SK-N-SH treated with all-trans-retinoic acid at 6 μM for 48 hours (cell line): ENCODE measurements around the gene DMD.

Source experiments
- ATAC-seq: fragments of 200-7000 bp; cut with Tn5 transposase; 3 replicates; pipeline ENCODE4 v1.9.1; 2020; ENCODE audit warnings: mild to moderate bottlenecking, moderate library complexity
- ARNTL ChIP-seq: fragments of 450-650 bp; formaldehyde crosslinking; IDR thresholded peaks from 2 replicates; pipeline ENCODE4 v1.5.0; 2020; ENCODE audit warnings: low read depth, mild to moderate bottlenecking, moderate library complexity, borderline replicate concordance
- CSDC2 ChIP-seq: fragments of 250-450 bp; sonication (Bioruptor Pico); IDR thresholded peaks from 2 replicates; pipeline ENCODE4 v1.5.0; 2020; ENCODE audit warnings: mild to moderate bottlenecking, moderate library complexity
- ESRRG ChIP-seq: fragments of 250-450 bp; sonication (Bioruptor Pico); IDR thresholded peaks from 2 replicates; pipeline ENCODE4 v1.6.1; 2021; ENCODE audit warnings: mild to moderate bottlenecking
- GLIS3 ChIP-seq: fragments of 250-450 bp; sonication (Bioruptor Pico); IDR thresholded peaks from 2 replicates; pipeline ENCODE4 v1.5.0; 2020; ENCODE audit warnings: mild to moderate bottlenecking, moderate library complexity
- RARB ChIP-seq: fragments of 250-450 bp; sonication (Bioruptor Pico); IDR thresholded peaks from 2 replicates; pipeline ENCODE4 v1.8.0; 2021; ENCODE audit warnings: mild to moderate bottlenecking, moderate library complexity
- TCF4 ChIP-seq: fragments of 250-450 bp; sonication (Bioruptor Pico); IDR thresholded peaks from 2 replicates; pipeline ENCODE4 v1.8.0; 2021; ENCODE audit warnings: mild to moderate bottlenecking, moderate library complexity, borderline replicate concordance
- TOX ChIP-seq: fragments of 250-450 bp; sonication (Bioruptor Pico); IDR thresholded peaks from 2 replicates; pipeline ENCODE4 v1.8.0; 2021; ENCODE audit warnings: mild to moderate bottlenecking, moderate library complexity, borderline replicate concordance
- ZC3H10 ChIP-seq: fragments of 250-450 bp; sonication (Bioruptor Pico); IDR thresholded peaks from 2 replicates; pipeline ENCODE4 v1.5.1; 2021; ENCODE audit warnings: mild to moderate bottlenecking, moderate library complexity
- ZFP30 ChIP-seq: fragments of 450-650 bp; formaldehyde crosslinking; IDR thresholded peaks from 2 replicates; pipeline ENCODE4 v1.5.0; 2022; ENCODE audit warnings: mild to moderate bottlenecking, moderate library complexity
- ZNF565 ChIP-seq: fragments of 450-650 bp; formaldehyde crosslinking; conservative IDR thresholded peaks from 2 replicates; pipeline ENCODE4 v1.5.0; 2020; ENCODE audit warnings: low read depth, mild to moderate bottlenecking, moderate library complexity
- ZNF70 ChIP-seq: fragments of 450-650 bp; formaldehyde crosslinking; IDR thresholded peaks from 2 replicates; pipeline ENCODE4 v1.5.0; 2020; ENCODE audit warnings: mild to moderate bottlenecking, moderate library complexity
- ZNF8 ChIP-seq: fragments of 450-650 bp; formaldehyde crosslinking; IDR thresholded peaks from 2 replicates; pipeline ENCODE4 v1.5.0; 2020; ENCODE audit warnings: mild to moderate bottlenecking, moderate library complexity
- TF ChIP-seq, protein P1 (sequence below): fragments of 250-450 bp; sonication (Bioruptor Pico); IDR thresholded peaks from 2 replicates; pipeline ENCODE4 v1.5.1; 2021; ENCODE audit warnings: mild to moderate bottlenecking, moderate library complexity
- TF ChIP-seq, protein P2 (sequence below): fragments of 250-450 bp; sonication (Bioruptor Pico); IDR thresholded peaks from 2 replicates; pipeline ENCODE4 v1.8.0; 2021; ENCODE audit warnings: low read depth, mild to moderate bottlenecking, moderate library complexity, borderline replicate concordance
- TF ChIP-seq, protein P3 (sequence below): fragments of 250-450 bp; sonication (Bioruptor Pico); IDR thresholded peaks from 2 replicates; pipeline ENCODE4 v1.8.0; 2020; ENCODE audit warnings: mild to moderate bottlenecking, moderate library complexity, borderline replicate concordance
- TF ChIP-seq, protein P4 (sequence below): fragments of 250-450 bp; sonication (Bioruptor Pico); IDR thresholded peaks from 2 replicates; pipeline ENCODE4 v1.5.0; 2020; ENCODE audit warnings: mild to moderate bottlenecking, moderate library complexity
- TF ChIP-seq, protein P5 (sequence below): fragments of 250-450 bp; sonication (Bioruptor Pico); IDR thresholded peaks from 2 replicates; pipeline ENCODE4 v1.5.1; 2020; ENCODE audit warnings: low read depth, mild to moderate bottlenecking, moderate library complexity

Gene DMD

DNA sequence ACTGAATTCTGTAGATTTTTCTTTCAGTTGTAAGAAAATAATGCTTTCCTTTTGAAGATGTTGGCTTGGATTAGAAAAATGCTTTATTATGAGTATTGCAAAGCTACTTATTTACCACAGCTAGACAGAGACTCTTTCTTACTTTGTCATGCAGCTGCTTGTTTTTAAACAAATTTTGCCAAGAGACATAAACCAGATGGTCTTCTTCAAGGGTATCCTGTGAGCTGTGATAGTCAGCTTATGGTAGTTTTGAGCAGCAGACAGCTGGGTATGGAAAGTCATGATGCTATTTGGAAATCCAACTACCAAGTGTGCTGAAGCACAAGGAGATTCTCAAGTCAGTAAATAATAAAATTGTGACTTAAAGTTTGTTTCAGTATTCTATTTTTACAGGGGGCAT is 941.5 kb downstream of the DMD start:
- TF ChIP-seq CSDC2 (CRISPR knock-in tag) (no peak), ZFP30 (CRISPR knock-in tag) (no peak)
- TF ChIP-seq, protein P1, sequence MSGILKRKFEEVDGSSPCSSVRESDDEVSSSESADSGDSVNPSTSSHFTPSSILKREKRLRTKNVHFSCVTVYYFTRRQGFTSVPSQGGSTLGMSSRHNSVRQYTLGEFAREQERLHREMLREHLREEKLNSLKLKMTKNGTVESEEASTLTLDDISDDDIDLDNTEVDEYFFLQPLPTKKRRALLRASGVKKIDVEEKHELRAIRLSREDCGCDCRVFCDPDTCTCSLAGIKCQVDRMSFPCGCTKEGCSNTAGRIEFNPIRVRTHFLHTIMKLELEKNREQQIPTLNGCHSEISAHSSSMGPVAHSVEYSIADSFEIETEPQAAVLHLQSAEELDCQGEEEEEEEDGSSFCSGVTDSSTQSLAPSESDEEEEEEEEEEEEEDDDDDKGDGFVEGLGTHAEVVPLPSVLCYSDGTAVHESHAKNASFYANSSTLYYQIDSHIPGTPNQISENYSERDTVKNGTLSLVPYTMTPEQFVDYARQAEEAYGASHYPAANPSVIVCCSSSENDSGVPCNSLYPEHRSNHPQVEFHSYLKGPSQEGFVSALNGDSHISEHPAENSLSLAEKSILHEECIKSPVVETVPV (CRISPR knock-in tag), result no peak
- TF ChIP-seq, protein P2, sequence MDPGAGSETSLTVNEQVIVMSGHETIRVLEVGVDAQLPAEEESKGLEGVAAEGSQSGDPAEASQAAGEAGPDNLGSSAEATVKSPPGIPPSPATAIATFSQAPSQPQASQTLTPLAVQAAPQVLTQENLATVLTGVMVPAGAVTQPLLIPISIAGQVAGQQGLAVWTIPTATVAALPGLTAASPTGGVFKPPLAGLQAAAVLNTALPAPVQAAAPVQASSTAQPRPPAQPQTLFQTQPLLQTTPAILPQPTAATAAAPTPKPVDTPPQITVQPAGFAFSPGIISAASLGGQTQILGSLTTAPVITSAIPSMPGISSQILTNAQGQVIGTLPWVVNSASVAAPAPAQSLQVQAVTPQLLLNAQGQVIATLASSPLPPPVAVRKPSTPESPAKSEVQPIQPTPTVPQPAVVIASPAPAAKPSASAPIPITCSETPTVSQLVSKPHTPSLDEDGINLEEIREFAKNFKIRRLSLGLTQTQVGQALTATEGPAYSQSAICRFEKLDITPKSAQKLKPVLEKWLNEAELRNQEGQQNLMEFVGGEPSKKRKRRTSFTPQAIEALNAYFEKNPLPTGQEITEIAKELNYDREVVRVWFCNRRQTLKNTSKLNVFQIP (CRISPR knock-in tag), result no peak
- TF ChIP-seq, all 23 proteins: peak for 0
- ATAC-seq, result no peak

DNA sequence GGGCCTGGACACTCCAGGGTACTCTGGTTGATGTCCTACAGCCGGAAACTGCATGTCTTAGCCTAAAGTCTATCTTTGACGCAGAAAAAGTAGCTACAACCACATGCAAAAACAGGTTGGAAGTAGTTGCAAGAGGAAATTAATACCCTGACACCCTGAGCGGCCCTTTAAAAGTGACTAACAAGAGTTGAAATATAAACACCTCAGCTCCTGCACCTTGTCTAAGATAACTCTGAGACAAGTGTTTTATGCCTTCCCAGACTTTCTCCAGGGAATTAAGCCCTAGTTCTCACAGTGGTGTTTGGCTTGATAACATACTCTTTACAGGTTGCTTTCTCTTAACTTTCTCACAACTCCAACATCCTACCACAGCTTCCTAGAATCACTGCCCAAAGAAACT is 943.1 kb downstream of the DMD start:
- no peak for ATAC-seq
- no peak for TF ChIP-seq ZC3H10 (CRISPR knock-in tag)
- TF ChIP-seq ZNF70 (CRISPR knock-in tag), result no peak
- TF ChIP-seq, protein P3, sequence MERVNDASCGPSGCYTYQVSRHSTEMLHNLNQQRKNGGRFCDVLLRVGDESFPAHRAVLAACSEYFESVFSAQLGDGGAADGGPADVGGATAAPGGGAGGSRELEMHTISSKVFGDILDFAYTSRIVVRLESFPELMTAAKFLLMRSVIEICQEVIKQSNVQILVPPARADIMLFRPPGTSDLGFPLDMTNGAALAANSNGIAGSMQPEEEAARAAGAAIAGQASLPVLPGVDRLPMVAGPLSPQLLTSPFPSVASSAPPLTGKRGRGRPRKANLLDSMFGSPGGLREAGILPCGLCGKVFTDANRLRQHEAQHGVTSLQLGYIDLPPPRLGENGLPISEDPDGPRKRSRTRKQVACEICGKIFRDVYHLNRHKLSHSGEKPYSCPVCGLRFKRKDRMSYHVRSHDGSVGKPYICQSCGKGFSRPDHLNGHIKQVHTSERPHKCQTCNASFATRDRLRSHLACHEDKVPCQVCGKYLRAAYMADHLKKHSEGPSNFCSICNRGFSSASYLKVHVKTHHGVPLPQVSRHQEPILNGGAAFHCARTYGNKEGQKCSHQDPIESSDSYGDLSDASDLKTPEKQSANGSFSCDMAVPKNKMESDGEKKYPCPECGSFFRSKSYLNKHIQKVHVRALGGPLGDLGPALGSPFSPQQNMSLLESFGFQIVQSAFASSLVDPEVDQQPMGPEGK, result no peak
- no peak for TF ChIP-seq CSDC2 (CRISPR knock-in tag)
- no peak for TF ChIP-seq TOX (CRISPR knock-in tag)
- TF ChIP-seq ARNTL (CRISPR knock-in tag), result no peak
- TF ChIP-seq, protein P4, sequence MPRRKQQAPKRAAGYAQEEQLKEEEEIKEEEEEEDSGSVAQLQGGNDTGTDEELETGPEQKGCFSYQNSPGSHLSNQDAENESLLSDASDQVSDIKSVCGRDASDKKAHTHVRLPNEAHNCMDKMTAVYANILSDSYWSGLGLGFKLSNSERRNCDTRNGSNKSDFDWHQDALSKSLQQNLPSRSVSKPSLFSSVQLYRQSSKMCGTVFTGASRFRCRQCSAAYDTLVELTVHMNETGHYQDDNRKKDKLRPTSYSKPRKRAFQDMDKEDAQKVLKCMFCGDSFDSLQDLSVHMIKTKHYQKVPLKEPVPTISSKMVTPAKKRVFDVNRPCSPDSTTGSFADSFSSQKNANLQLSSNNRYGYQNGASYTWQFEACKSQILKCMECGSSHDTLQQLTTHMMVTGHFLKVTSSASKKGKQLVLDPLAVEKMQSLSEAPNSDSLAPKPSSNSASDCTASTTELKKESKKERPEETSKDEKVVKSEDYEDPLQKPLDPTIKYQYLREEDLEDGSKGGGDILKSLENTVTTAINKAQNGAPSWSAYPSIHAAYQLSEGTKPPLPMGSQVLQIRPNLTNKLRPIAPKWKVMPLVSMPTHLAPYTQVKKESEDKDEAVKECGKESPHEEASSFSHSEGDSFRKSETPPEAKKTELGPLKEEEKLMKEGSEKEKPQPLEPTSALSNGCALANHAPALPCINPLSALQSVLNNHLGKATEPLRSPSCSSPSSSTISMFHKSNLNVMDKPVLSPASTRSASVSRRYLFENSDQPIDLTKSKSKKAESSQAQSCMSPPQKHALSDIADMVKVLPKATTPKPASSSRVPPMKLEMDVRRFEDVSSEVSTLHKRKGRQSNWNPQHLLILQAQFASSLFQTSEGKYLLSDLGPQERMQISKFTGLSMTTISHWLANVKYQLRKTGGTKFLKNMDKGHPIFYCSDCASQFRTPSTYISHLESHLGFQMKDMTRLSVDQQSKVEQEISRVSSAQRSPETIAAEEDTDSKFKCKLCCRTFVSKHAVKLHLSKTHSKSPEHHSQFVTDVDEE (CRISPR knock-in tag), result no peak
- TF ChIP-seq, all 23 proteins: peak for 0

DNA sequence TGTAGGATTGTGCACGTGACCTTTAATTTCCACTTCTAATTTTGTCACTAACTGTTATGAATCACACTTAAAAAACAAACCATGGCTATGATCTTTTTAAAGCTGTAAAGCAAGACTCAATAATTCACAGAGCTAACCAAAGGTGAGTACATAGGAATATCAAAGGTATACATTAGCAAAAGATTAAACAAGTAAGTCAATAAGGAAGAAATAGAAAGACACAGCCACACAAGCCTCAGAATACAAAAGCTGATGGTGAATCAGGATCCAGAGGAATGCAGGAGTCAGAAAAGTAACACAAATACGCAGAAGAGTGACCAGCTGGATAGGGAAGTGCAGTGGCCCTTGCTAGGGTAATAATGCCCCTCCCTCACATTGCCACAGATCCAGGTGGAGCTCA is 943.6 kb downstream of the DMD start:
- ATAC-seq, result no peak
- no peak for TF ChIP-seq ZC3H10 (CRISPR knock-in tag)

DNA sequence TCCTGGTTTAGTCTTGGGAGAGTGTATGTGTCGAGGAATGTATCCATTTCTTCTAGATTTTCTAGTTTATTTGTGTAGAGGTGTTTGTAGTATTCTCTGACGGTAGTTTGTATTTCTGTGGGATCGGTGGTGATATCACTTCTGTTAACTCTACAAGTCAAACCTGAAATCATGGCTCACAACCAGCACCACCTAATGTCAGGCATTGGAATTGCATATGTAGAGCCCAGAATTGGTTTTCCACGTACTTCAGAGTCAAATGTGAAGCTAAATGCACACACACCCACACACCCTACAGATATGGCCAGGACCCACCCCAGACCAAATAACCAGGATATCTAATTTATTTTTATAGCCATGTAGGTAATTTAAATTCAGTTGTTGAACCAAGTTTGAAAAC is 964.7 kb downstream of the DMD start:
- ATAC-seq, result peak; percentile 52; the same call in 1 of the 3 replicates

DNA sequence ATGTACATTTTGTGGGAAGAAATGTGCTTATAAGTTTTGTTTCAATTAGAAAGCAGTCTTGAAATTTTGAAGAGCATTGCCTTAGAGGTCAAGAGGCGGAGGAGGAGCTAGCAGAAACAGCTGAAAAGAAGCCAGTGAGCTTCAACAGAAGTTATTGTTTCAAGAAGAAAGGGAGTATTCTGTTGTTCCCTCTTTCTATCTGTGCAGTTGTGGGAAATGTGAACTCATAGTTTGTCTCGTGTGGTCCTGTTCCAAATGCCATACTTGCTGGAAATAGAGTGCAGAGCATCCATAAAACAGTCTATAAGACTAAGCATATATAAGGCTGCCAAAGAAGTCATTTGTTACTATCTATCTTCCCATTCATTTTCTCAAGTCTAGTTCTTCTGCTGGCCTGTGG is 1015.7 kb downstream of the DMD start:
- ATAC-seq, result no peak
- TF ChIP-seq RARB (CRISPR knock-in tag) (no peak), ARNTL (CRISPR knock-in tag) (no peak), ZC3H10 (CRISPR knock-in tag) (no peak), GLIS3 (no peak), ZFP30 (CRISPR knock-in tag) (no peak), ZNF8 (CRISPR knock-in tag) (no peak), ZNF565 (CRISPR knock-in tag) (no peak), ESRRG (CRISPR knock-in tag) (no peak), TCF4 (CRISPR knock-in tag) (no peak), TOX (CRISPR knock-in tag) (no peak)
- TF ChIP-seq, protein P2 (CRISPR knock-in tag), result no peak
- TF ChIP-seq, protein P4 (CRISPR knock-in tag), result no peak
- TF ChIP-seq, protein P3, result no peak
- TF ChIP-seq, protein P5, sequence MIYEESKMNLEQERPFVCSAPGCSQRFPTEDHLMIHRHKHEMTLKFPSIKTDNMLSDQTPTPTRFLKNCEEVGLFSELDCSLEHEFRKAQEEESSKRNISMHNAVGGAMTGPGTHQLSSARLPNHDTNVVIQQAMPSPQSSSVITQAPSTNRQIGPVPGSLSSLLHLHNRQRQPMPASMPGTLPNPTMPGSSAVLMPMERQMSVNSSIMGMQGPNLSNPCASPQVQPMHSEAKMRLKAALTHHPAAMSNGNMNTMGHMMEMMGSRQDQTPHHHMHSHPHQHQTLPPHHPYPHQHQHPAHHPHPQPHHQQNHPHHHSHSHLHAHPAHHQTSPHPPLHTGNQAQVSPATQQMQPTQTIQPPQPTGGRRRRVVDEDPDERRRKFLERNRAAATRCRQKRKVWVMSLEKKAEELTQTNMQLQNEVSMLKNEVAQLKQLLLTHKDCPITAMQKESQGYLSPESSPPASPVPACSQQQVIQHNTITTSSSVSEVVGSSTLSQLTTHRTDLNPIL (CRISPR knock-in tag), result no peak
